Measurements from ENCODE around the gene CBFA2T2. TPM values are rescaled to one million over a fixed set of nuclear protein-coding genes. Genes with fewer than 3 reads are reported as not detected.

The CBFA2T2 gene
- polyA plus RNA-seq, 1 donor (not counting 4 experiments of a cell fraction or from before 2014, with no cell fraction given) = 6.8 TPM

- no peak overlapping the region for H3K9ac ChIP-seq (ENCODE audit: control insufficient read depth, extremely low read depth, insufficient read depth, low read length)
- no peaks in the 10 kb centered on the region for H3K9me3 ChIP-seq (ENCODE audit: control insufficient read depth, low read depth, low read length)
- FAIRE-seq (no peak), DNase-seq (ENCODE audit: low read depth, low spot score) (no peak)
- no peak overlapping the region for H3K27ac ChIP-seq (ENCODE audit: control insufficient read depth, insufficient read depth, low read length)
- H2AFZ ChIP-seq (ENCODE audit: control insufficient read depth, low read length) = no peak overlapping the region
- no peaks in the 10 kb centered on the region for H3K27me3 ChIP-seq (ENCODE audit: control insufficient read depth, extremely low read depth, insufficient read depth, low read length)
- no peaks in the 10 kb centered on the region for H3K9me1 ChIP-seq (ENCODE audit: control insufficient read depth, extremely low read depth, insufficient read depth, low read length)
- no peak overlapping the region for H3K4me2 ChIP-seq (ENCODE audit: control insufficient read depth, extremely low read depth, insufficient read depth, low read depth, low read length)
- no peak overlapping the region for H3K4me3 ChIP-seq (ENCODE audit: control insufficient read depth in 2 of 3, extremely low read depth in 1 of 3, insufficient read depth in 2 of 3, low read depth in 1 of 3, low read length in 3 of 3)
- dilution Hi-C loops (cut with MboI; ENCODE audit: extremely low pct_ligation_motif_present, low sequenced_read_pairs) = no loop called here
- H4K20me1 ChIP-seq (ENCODE audit: control insufficient read depth, extremely low read depth, insufficient read depth, low read length) = no peaks in the 10 kb centered on the region
- H3K79me2 ChIP-seq (ENCODE audit: control insufficient read depth, insufficient read depth, low read length) = no peaks in the 10 kb centered on the region
- H3K4me1 ChIP-seq (ENCODE audit: control insufficient read depth, extremely low read depth, insufficient read depth, low read length) = peaks cover 16% of the 10 kb centered on the region
- TF ChIP-seq CTCF (optimal IDR thresholded peaks at IDR 0.05 in 1 of 3, IDR thresholded peaks at IDR 0.05 in 1 of 3, conservative IDR thresholded peaks at IDR 0.05 in 1 of 3; ENCODE audit: extremely low read depth in 1 of 3, insufficient read depth in 2 of 3, low read length in 3 of 3) (no peak), EZH2 (IDR thresholded peaks at IDR 0.05; ENCODE audit: low read length) (no peak)
- H3K36me3 ChIP-seq (ENCODE audit: control insufficient read depth in 2 of 2, extremely low read depth in 1 of 2, insufficient read depth in 2 of 2, low read length in 2 of 2) = no peaks in the 10 kb centered on the region
Observed at GRCh38 chr20:33654680-33655161, 164.8 kb downstream of the CBFA2T2 start.

- TF ChIP-seq EZH2 (IDR thresholded peaks at IDR 0.05; ENCODE audit: low read length) (no peak), CTCF (optimal IDR thresholded peaks at IDR 0.05 in 1 of 3, IDR thresholded peaks at IDR 0.05 in 1 of 3, conservative IDR thresholded peaks at IDR 0.05 in 1 of 3; ENCODE audit: extremely low read depth in 1 of 3, insufficient read depth in 2 of 3, low read length in 3 of 3) (no peak)
- H3K4me2 ChIP-seq (ENCODE audit: control insufficient read depth, extremely low read depth, insufficient read depth, low read depth, low read length) = no peak overlapping the region
- no peak overlapping the region for H3K9ac ChIP-seq (ENCODE audit: control insufficient read depth, extremely low read depth, insufficient read depth, low read length)
- H3K9me1 ChIP-seq (ENCODE audit: control insufficient read depth, extremely low read depth, insufficient read depth, low read length) = no peaks in the 10 kb centered on the region
- no peaks in the 10 kb centered on the region for H4K20me1 ChIP-seq (ENCODE audit: control insufficient read depth, extremely low read depth, insufficient read depth, low read length)
- FAIRE-seq (no peak), DNase-seq (ENCODE audit: low read depth, low spot score) (no peak)
- H2AFZ ChIP-seq (ENCODE audit: control insufficient read depth, low read length) = no peak overlapping the region
- H3K36me3 ChIP-seq (ENCODE audit: control insufficient read depth in 2 of 2, extremely low read depth in 1 of 2, insufficient read depth in 2 of 2, low read length in 2 of 2) = no peaks in the 10 kb centered on the region
- no peaks in the 10 kb centered on the region for H3K79me2 ChIP-seq (ENCODE audit: control insufficient read depth, insufficient read depth, low read length)
- H3K4me1 ChIP-seq (ENCODE audit: control insufficient read depth, extremely low read depth, insufficient read depth, low read length) = peaks cover 16% of the 10 kb centered on the region
- no peaks in the 10 kb centered on the region for H3K9me3 ChIP-seq (ENCODE audit: control insufficient read depth, low read depth, low read length)
- no peak overlapping the region for H3K4me3 ChIP-seq (ENCODE audit: control insufficient read depth in 2 of 3, extremely low read depth in 1 of 3, insufficient read depth in 2 of 3, low read depth in 1 of 3, low read length in 3 of 3)
- dilution Hi-C loops (cut with MboI; ENCODE audit: extremely low pct_ligation_motif_present, low sequenced_read_pairs) = no loop called here
- no peaks in the 10 kb centered on the region for H3K27me3 ChIP-seq (ENCODE audit: control insufficient read depth, extremely low read depth, insufficient read depth, low read length)
- no peak overlapping the region for H3K27ac ChIP-seq (ENCODE audit: control insufficient read depth, insufficient read depth, low read length)
Observed at GRCh38 chr20:33655164-33655563, 165.3 kb downstream of the CBFA2T2 start.

Data from keratinocyte (primary cell).